ENCODE data around the gene NRG3.

The NRG3 gene

GRCh38 chr10:82072124-82072523, 197.1 kb downstream of the NRG3 start:
- Histone ChIP-seq H3K4me3 (replicated peaks; ENCODE audit: low read depth, low read length) (no peak overlapping the region), H3K27me3 (replicated peaks; ENCODE audit: control insufficient read depth, insufficient read depth, low read length) (no peaks in the 10 kb centered on the region), H3K36me3 (ENCODE audit: control insufficient read depth, insufficient read depth, low read length) (no peaks in the 10 kb centered on the region)
- no peak for DNase-seq (ENCODE audit: extremely low read depth, insufficient read length)
- no peak for TF ChIP-seq CTCF (IDR thresholded peaks at IDR 0.05; ENCODE audit: insufficient read depth, low read length, poor library complexity, severe bottlenecking)

- DNase-seq (ENCODE audit: extremely low read depth, insufficient read length): no peak
- H3K4me3 ChIP-seq (replicated peaks; ENCODE audit: low read depth, low read length): no peak overlapping the region
- no peaks in the 10 kb centered on the region for H3K36me3 ChIP-seq (ENCODE audit: control insufficient read depth, insufficient read depth, low read length)
- H3K27me3 ChIP-seq (replicated peaks; ENCODE audit: control insufficient read depth, insufficient read depth, low read length): no peaks in the 10 kb centered on the region
- TF ChIP-seq CTCF (IDR thresholded peaks at IDR 0.05; ENCODE audit: insufficient read depth, low read length, poor library complexity, severe bottlenecking): no peak
These were observed 200.6 kb downstream of the NRG3 start for GRCh38 chr10:82075605-82076004.

- Histone ChIP-seq H3K27me3 (replicated peaks; ENCODE audit: control insufficient read depth, insufficient read depth, low read length) (no peaks in the 10 kb centered on the region), H3K4me3 (replicated peaks; ENCODE audit: low read depth, low read length) (no peak overlapping the region), H3K36me3 (ENCODE audit: control insufficient read depth, insufficient read depth, low read length) (no peaks in the 10 kb centered on the region)
- TF ChIP-seq CTCF (IDR thresholded peaks at IDR 0.05; ENCODE audit: insufficient read depth, low read length, poor library complexity, severe bottlenecking): no peak
- DNase-seq (ENCODE audit: extremely low read depth, insufficient read length): no peak
These were observed 209.5 kb downstream of the NRG3 start for GRCh38 chr10:82084496-82084895.

- DNase-seq (ENCODE audit: extremely low read depth, insufficient read length): no peak
- no peaks in the 10 kb centered on the region for H3K27me3 ChIP-seq (replicated peaks; ENCODE audit: control insufficient read depth, insufficient read depth, low read length)
- no peaks in the 10 kb centered on the region for H3K36me3 ChIP-seq (ENCODE audit: control insufficient read depth, insufficient read depth, low read length)
- no peak overlapping the region for H3K4me3 ChIP-seq (replicated peaks; ENCODE audit: low read depth, low read length)
- no peak for TF ChIP-seq CTCF (IDR thresholded peaks at IDR 0.05; ENCODE audit: insufficient read depth, low read length, poor library complexity, severe bottlenecking)
These were observed 209.9 kb downstream of the NRG3 start for GRCh38 chr10:82084904-82085303.

- Histone ChIP-seq H3K36me3 (ENCODE audit: control insufficient read depth, insufficient read depth, low read length) (no peaks in the 10 kb centered on the region), H3K4me3 (replicated peaks; ENCODE audit: low read depth, low read length) (no peak overlapping the region), H3K27me3 (replicated peaks; ENCODE audit: control insufficient read depth, insufficient read depth, low read length) (no peaks in the 10 kb centered on the region)
- TF ChIP-seq CTCF (IDR thresholded peaks at IDR 0.05; ENCODE audit: insufficient read depth, low read length, poor library complexity, severe bottlenecking): no peak
- no peak for DNase-seq (ENCODE audit: extremely low read depth, insufficient read length)
These were observed 214.3 kb downstream of the NRG3 start for GRCh38 chr10:82089327-82089726.

GRCh38 chr10:82091413-82091812, 216.4 kb downstream of the NRG3 start:
- Histone ChIP-seq H3K4me3 (replicated peaks; ENCODE audit: low read depth, low read length) (no peak overlapping the region), H3K27me3 (replicated peaks; ENCODE audit: control insufficient read depth, insufficient read depth, low read length) (no peaks in the 10 kb centered on the region), H3K36me3 (ENCODE audit: control insufficient read depth, insufficient read depth, low read length) (no peaks in the 10 kb centered on the region)
- TF ChIP-seq CTCF (IDR thresholded peaks at IDR 0.05; ENCODE audit: insufficient read depth, low read length, poor library complexity, severe bottlenecking): no peak
- DNase-seq (ENCODE audit: extremely low read depth, insufficient read length): no peak
